ENCODE data around the gene ALDH4A1. TPM values are rescaled to one million over a fixed set of nuclear protein-coding genes. Genes with fewer than 3 reads are reported as not detected.

Gene ALDH4A1
- total and polyA plus RNA-seq, 7 donors: 19.5 to 81.1 (median 31.9) TPM

GRCh38 chr1:18932387-18932786 is 30.0 kb upstream of the ALDH4A1 start:
- Histone ChIP-seq H3K36me3 (ENCODE audit: insufficient read depth in 1 of 2, low read depth in 1 of 2) (no peaks in the 10 kb centered on the region), H3K9me3 (no peaks in the 10 kb centered on the region), H3K27me3 (ENCODE audit: insufficient read depth in 3 of 3, low read length in 2 of 3) (no peaks in the 10 kb centered on the region), H3K4me1 (peaks cover 1% of the 10 kb centered on the region), H3K4me3 (no peak overlapping the region), H3K27ac (no peak overlapping the region)
- DNase-seq: no peak
- WGBS, 3 donors: 54 to 71% (median 65%) methylated on average over 5 of the region's 5 CpGs
- no peak for TF ChIP-seq CTCF (IDR thresholded peaks at IDR 0.05)
- intact Hi-C loops (cut with DNase I): no loop called here
- peak in 3 of 4 donors; percentile 13 to 44 (median 30) for ATAC-seq

- H3K36me3 ChIP-seq (ENCODE audit: insufficient read depth in 1 of 2, low read depth in 1 of 2): no peaks in the 10 kb centered on the region
- DNase-seq (no peak), ATAC-seq (no peak)
- no peaks in the 10 kb centered on the region for H3K27me3 ChIP-seq (ENCODE audit: insufficient read depth in 3 of 3, low read length in 2 of 3)
- 70 to 80% (median 78%) methylated on average over 10 of the region's 10 CpGs for WGBS, 3 donors
- H3K4me3 ChIP-seq: no peak overlapping the region
- H3K4me1 ChIP-seq: peaks cover 8% of the 10 kb centered on the region
- H3K9me3 ChIP-seq: no peaks in the 10 kb centered on the region
- intact Hi-C loops (cut with DNase I): no loop called here
- H3K27ac ChIP-seq: no peak overlapping the region
- TF ChIP-seq CTCF (IDR thresholded peaks at IDR 0.05): no peak
Observed at GRCh38 chr1:18931730-18932129, 29.4 kb upstream of the ALDH4A1 start.

GRCh38 chr1:18929686-18930085 is 27.3 kb upstream of the ALDH4A1 start:
- H3K4me1 ChIP-seq: peaks cover 8% of the 10 kb centered on the region
- no peak for DNase-seq

GRCh38 chr1:18928985-18929384 is 26.6 kb upstream of the ALDH4A1 start:
- no peak for TF ChIP-seq CTCF (IDR thresholded peaks at IDR 0.05)
- no peaks in the 10 kb centered on the region for H3K27me3 ChIP-seq (ENCODE audit: insufficient read depth in 3 of 3, low read length in 2 of 3)
- ATAC-seq: no peak
- no peaks in the 10 kb centered on the region for H3K36me3 ChIP-seq (ENCODE audit: insufficient read depth in 1 of 2, low read depth in 1 of 2)
- no peak overlapping the region for H3K27ac ChIP-seq
- H3K4me1 ChIP-seq: peaks cover 12% of the 10 kb centered on the region
- WGBS, 3 donors: 91 to 95% (median 93%) methylated on average over 6 of the region's 6 CpGs
- DNase-seq: no peak
- no peak overlapping the region for H3K4me3 ChIP-seq
- intact Hi-C loops (cut with DNase I): no loop called here
- H3K9me3 ChIP-seq: no peaks in the 10 kb centered on the region

More at GRCh38 chr1:18929686-18930085, 27.3 kb upstream of the ALDH4A1 start:
- Histone ChIP-seq H3K4me3 (no peak overlapping the region), H3K27ac (no peak overlapping the region), H3K36me3 (ENCODE audit: insufficient read depth in 1 of 2, low read depth in 1 of 2) (no peaks in the 10 kb centered on the region), H3K27me3 (ENCODE audit: insufficient read depth in 3 of 3, low read length in 2 of 3) (no peaks in the 10 kb centered on the region), H3K9me3 (no peaks in the 10 kb centered on the region)
- ATAC-seq: peak in 1 of 4 donors; percentile 36
- no peak for TF ChIP-seq CTCF (IDR thresholded peaks at IDR 0.05)
- 73 to 79% (median 78%) methylated on average over 7 of the region's 7 CpGs for WGBS, 3 donors
- intact Hi-C loops (cut with DNase I): no loop called here

GRCh38 chr1:18928406-18928805 is 26.1 kb upstream of the ALDH4A1 start:
- WGBS, 3 donors: 76 to 81% (median 78%) methylated on average over 8 of the region's 8 CpGs
- DNase-seq: no peak
- intact Hi-C loops (cut with DNase I): no loop called here
- TF ChIP-seq CTCF (IDR thresholded peaks at IDR 0.05): no peak
- no peaks in the 10 kb centered on the region for H3K27me3 ChIP-seq (ENCODE audit: insufficient read depth in 3 of 3, low read length in 2 of 3)
- ATAC-seq: no peak
- peaks cover 18% of the 10 kb centered on the region for H3K4me1 ChIP-seq
- H3K9me3 ChIP-seq: no peaks in the 10 kb centered on the region
- no peak overlapping the region for H3K27ac ChIP-seq
- no peak overlapping the region for H3K4me3 ChIP-seq
- no peaks in the 10 kb centered on the region for H3K36me3 ChIP-seq (ENCODE audit: insufficient read depth in 1 of 2, low read depth in 1 of 2)
